NCI-H1436 treated with DMSO at 0.1 percent for 48 hours (cell line): ENCODE measurements around the gene CELF5.
"Not testable (repeated sequence)": the region's sequence is repeated elsewhere in the genome, so short reads cannot be mapped to it uniquely, and the experiment has no call there.

Source experiments
- DNase-seq: peaks from one replicate; lab custom pipeline; 2025; lab: John Stamatoyannopoulos, UW

Gene CELF5

GRCh38 chr19:3292958-3293529 is 68.6 kb downstream of the CELF5 start:
- no peak for DNase-seq

- no peak for DNase-seq
These were observed 69.1 kb downstream of the CELF5 start for GRCh38 chr19:3293560-3293959.

- no peak for DNase-seq
These were observed 69.8 kb downstream of the CELF5 start for GRCh38 chr19:3294080-3294850.

- no peak for DNase-seq
These were observed 71.1 kb downstream of the CELF5 start for GRCh38 chr19:3295581-3295980.

GRCh38 chr19:3296034-3296433 is 71.6 kb downstream of the CELF5 start:
- DNase-seq = no peak

- no peak for DNase-seq
These were observed 72.0 kb downstream of the CELF5 start for GRCh38 chr19:3296446-3296845.

- no peak for DNase-seq
These were observed 74.5 kb downstream of the CELF5 start for GRCh38 chr19:3298853-3299449.

GRCh38 chr19:3300566-3300965 is 76.1 kb downstream of the CELF5 start:
- not testable (repeated sequence) for DNase-seq

GRCh38 chr19:3302755-3303154 is 78.3 kb downstream of the CELF5 start:
- no peak for DNase-seq

- peak; percentile 13 for DNase-seq
These were observed 80.5 kb downstream of the CELF5 start for GRCh38 chr19:3304871-3305423.

- DNase-seq = no peak
These were observed 85.3 kb downstream of the CELF5 start for GRCh38 chr19:3309724-3310123.

GRCh38 chr19:3310280-3310679 is 85.8 kb downstream of the CELF5 start:
- no peak for DNase-seq

GRCh38 chr19:3310711-3311110 is 86.2 kb downstream of the CELF5 start:
- DNase-seq = no peak

GRCh38 chr19:3313199-3313575 is 88.7 kb downstream of the CELF5 start:
- no peak for DNase-seq

GRCh38 chr19:3314962-3315675 is 90.7 kb downstream of the CELF5 start:
- DNase-seq = no peak

- DNase-seq = no peak
These were observed 91.2 kb downstream of the CELF5 start for GRCh38 chr19:3315676-3315973.

- DNase-seq = no peak
These were observed 91.7 kb downstream of the CELF5 start for GRCh38 chr19:3316132-3316648.

- DNase-seq = no peak
These were observed 92.3 kb downstream of the CELF5 start for GRCh38 chr19:3316659-3317207.

- no peak for DNase-seq
These were observed 95.3 kb downstream of the CELF5 start for GRCh38 chr19:3319643-3320353.

GRCh38 chr19:3320354-3320670 is 95.9 kb downstream of the CELF5 start:
- no peak for DNase-seq

GRCh38 chr19:3320853-3321252 is 96.4 kb downstream of the CELF5 start:
- no peak for DNase-seq

- no peak for DNase-seq
These were observed 97.2 kb downstream of the CELF5 start for GRCh38 chr19:3321696-3322095.
